Muscle layer of colon (tissue), 2 donors: ENCODE results near the gene MAGEB4.
"Not testable (repeated sequence)": the region's sequence is repeated elsewhere in the genome, so short reads cannot be mapped to it uniquely, and the experiment has no call there.

Source experiments
- H3K27ac ChIP-seq: one replicate; pipeline ENCODE4 v1.7.0; 2013; ENCODE audit warnings: low read depth, mild to moderate bottlenecking, low read length, moderate library complexity
- H3K27me3 ChIP-seq, 2 donors: one replicate each; pipeline ENCODE4 v1.7.0; 2013; ENCODE audit warnings: low read length in 2 of 2, mild to moderate bottlenecking in 2 of 2; ENCODE audit not compliant: insufficient read depth in 2 of 2, control insufficient read depth in 1 of 2
- H3K36me3 ChIP-seq: one replicate; pipeline ENCODE4 v1.7.0; 2013; ENCODE audit warnings: mild to moderate bottlenecking, low read length; ENCODE audit not compliant: insufficient read depth
- H3K4me1 ChIP-seq: one replicate; pipeline ENCODE4 v1.7.0; 2013; ENCODE audit warnings: mild to moderate bottlenecking, low read length; ENCODE audit not compliant: insufficient read depth
- H3K4me3 ChIP-seq, 2 donors: one replicate each; pipeline ENCODE4 v1.7.0; 2013; ENCODE audit warnings: low read length in 2 of 2, low read depth in 1 of 2, mild to moderate bottlenecking in 1 of 2, moderate library complexity in 1 of 2
- H3K9ac ChIP-seq: one replicate; pipeline ENCODE4 v1.7.0; 2013; ENCODE audit warnings: low read length
- H3K9me3 ChIP-seq: one replicate; pipeline ENCODE4 v1.7.0; 2013; ENCODE audit warnings: mild to moderate bottlenecking, low read length
- donor health status: abdominal sarcoma.
- donor health status: Adenocarcinoma of cecum.

MAGEB4 gene, protein sequence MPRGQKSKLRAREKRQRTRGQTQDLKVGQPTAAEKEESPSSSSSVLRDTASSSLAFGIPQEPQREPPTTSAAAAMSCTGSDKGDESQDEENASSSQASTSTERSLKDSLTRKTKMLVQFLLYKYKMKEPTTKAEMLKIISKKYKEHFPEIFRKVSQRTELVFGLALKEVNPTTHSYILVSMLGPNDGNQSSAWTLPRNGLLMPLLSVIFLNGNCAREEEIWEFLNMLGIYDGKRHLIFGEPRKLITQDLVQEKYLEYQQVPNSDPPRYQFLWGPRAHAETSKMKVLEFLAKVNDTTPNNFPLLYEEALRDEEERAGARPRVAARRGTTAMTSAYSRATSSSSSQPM

GRCh38 chrX:30241724-30242415, at the start of gene MAGEB4:
Gene MAGEB4 (plus strand): TSS chrX:30242000. CDS start chrX:30242136, 136 bp downstream.
- Histone ChIP-seq H3K9ac (no peak within 1 kb of the TSS), H3K36me3 (no peaks in the 10 kb centered on the region), H3K27ac (no peak within 1 kb of the TSS), H3K4me3 (no peak within 1 kb of the TSS), H3K9me3 (no peaks in the 10 kb centered on the region), H3K27me3 (no peaks in the 10 kb centered on the region), H3K4me1 (no peaks in the 10 kb centered on the region)

GRCh38 chrX:30193910-30194309, 47.9 kb upstream of the MAGEB4 start:
- H3K9me3 ChIP-seq, H3K4me3 ChIP-seq, H3K4me1 ChIP-seq, H3K36me3 ChIP-seq, H3K27ac ChIP-seq, H3K9ac ChIP-seq, H3K27me3 ChIP-seq: not testable (repeated sequence)

DNA sequence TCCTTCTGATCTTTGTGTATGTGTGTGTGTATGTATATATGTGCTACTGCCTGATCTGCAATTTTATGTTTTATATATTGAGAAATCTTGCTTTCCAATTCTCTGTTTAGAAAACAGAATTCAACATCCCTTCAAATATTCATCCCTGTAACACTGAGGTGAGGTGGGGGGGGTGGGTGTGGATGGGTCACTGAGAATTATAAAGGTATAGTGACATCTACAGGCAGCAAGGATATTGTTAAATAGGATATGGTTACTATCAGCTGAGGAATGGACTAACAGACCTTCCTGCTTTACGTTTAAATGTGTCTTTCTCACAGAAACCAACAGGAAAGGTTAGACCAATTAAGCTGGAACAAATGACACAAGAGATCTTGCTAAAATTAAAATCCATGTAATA, 45.5 kb upstream of the MAGEB4 start:
- Histone ChIP-seq H3K27me3 (no peaks in the 10 kb centered on the region), H3K4me1 (no peaks in the 10 kb centered on the region), H3K9me3 (no peaks in the 10 kb centered on the region)

GRCh38 chrX:30212172-30212571, 29.6 kb upstream of the MAGEB4 start:
- Histone ChIP-seq H3K4me3 (no peak overlapping the region), H3K9ac (no peak overlapping the region), H3K4me1 (no peaks in the 10 kb centered on the region), H3K9me3 (no peaks in the 10 kb centered on the region), H3K36me3 (no peaks in the 10 kb centered on the region), H3K27me3 (no peaks in the 10 kb centered on the region), H3K27ac (no peak overlapping the region)

More for the DNA sequence above, 45.5 kb upstream of the MAGEB4 start:
- H3K36me3 ChIP-seq, result no peaks in the 10 kb centered on the region
- no peak overlapping the region for H3K4me3 ChIP-seq
- no peak overlapping the region for H3K27ac ChIP-seq
- no peak overlapping the region for H3K9ac ChIP-seq

GRCh38 chrX:30215357-30215843, 26.4 kb upstream of the MAGEB4 start, which contains the start of gene MAGEB2:
Gene MAGEB2 (plus strand): TSS chrX:30215563. CDS start chrX:30218581, 3,018 bp downstream.
- H3K9me3 ChIP-seq, result no peaks in the 10 kb centered on the region
- H3K27me3 ChIP-seq, result no peaks in the 10 kb centered on the region

GRCh38 chrX:30217465-30217864, 24.3 kb upstream of the MAGEB4 start:
- H3K4me3 ChIP-seq, result no peak overlapping the region
- no peaks in the 10 kb centered on the region for H3K36me3 ChIP-seq
- H3K4me1 ChIP-seq, result no peaks in the 10 kb centered on the region
- no peaks in the 10 kb centered on the region for H3K9me3 ChIP-seq
- H3K9ac ChIP-seq, result no peak overlapping the region
- H3K27ac ChIP-seq, result no peak overlapping the region
- no peaks in the 10 kb centered on the region for H3K27me3 ChIP-seq

More at GRCh38 chrX:30215357-30215843, 26.4 kb upstream of the MAGEB4 start, which contains the start of gene MAGEB2:
- Histone ChIP-seq H3K4me1 (no peaks in the 10 kb centered on the region), H3K9ac (no peak within 1 kb of the TSS), H3K36me3 (no peaks in the 10 kb centered on the region), H3K27ac (no peak within 1 kb of the TSS), H3K4me3 (no peak within 1 kb of the TSS)

- no peak overlapping the region for H3K4me3 ChIP-seq
- H3K4me1 ChIP-seq, result no peaks in the 10 kb centered on the region
- no peaks in the 10 kb centered on the region for H3K36me3 ChIP-seq
- H3K9me3 ChIP-seq, result no peaks in the 10 kb centered on the region
- no peaks in the 10 kb centered on the region for H3K27me3 ChIP-seq
- H3K27ac ChIP-seq, result no peak overlapping the region
- no peak overlapping the region for H3K9ac ChIP-seq
These were observed 22.4 kb upstream of the MAGEB4 start for GRCh38 chrX:30219372-30219771.

- Histone ChIP-seq H3K27me3 (no peaks in the 10 kb centered on the region), H3K9me3 (no peaks in the 10 kb centered on the region), H3K4me3 (no peak overlapping the region), H3K9ac (no peak overlapping the region), H3K4me1 (no peaks in the 10 kb centered on the region), H3K27ac (no peak overlapping the region), H3K36me3 (no peaks in the 10 kb centered on the region)
These were observed 21.1 kb upstream of the MAGEB4 start for GRCh38 chrX:30220661-30221060.

- Histone ChIP-seq H3K9ac (no peak overlapping the region), H3K27ac (no peak overlapping the region), H3K36me3 (no peaks in the 10 kb centered on the region)
These were observed 17.3 kb upstream of the MAGEB4 start for GRCh38 chrX:30224536-30224935.

GRCh38 chrX:30228526-30228925, 13.3 kb upstream of the MAGEB4 start:
- Histone ChIP-seq H3K9me3 (no peaks in the 10 kb centered on the region), H3K4me3 (no peak overlapping the region), H3K27me3 (no peaks in the 10 kb centered on the region), H3K9ac (no peak overlapping the region), H3K4me1 (no peaks in the 10 kb centered on the region), H3K27ac (no peak overlapping the region), H3K36me3 (no peaks in the 10 kb centered on the region)

More at GRCh38 chrX:30224536-30224935, 17.3 kb upstream of the MAGEB4 start:
- H3K4me3 ChIP-seq, result no peak overlapping the region
- no peaks in the 10 kb centered on the region for H3K4me1 ChIP-seq
- H3K27me3 ChIP-seq, result no peaks in the 10 kb centered on the region
- H3K9me3 ChIP-seq, result no peaks in the 10 kb centered on the region

GRCh38 chrX:30230395-30230794, 11.4 kb upstream of the MAGEB4 start, which contains the start of gene MAGEB3:
Gene MAGEB3 (plus strand): TSS chrX:30230657. CDS start chrX:30235925, 5,268 bp downstream.
- Histone ChIP-seq H3K4me1 (no peaks in the 10 kb centered on the region), H3K36me3 (no peaks in the 10 kb centered on the region), H3K27me3 (no peaks in the 10 kb centered on the region), H3K27ac (no peak within 1 kb of the TSS), H3K4me3 (no peak within 1 kb of the TSS), H3K9ac (no peak within 1 kb of the TSS), H3K9me3 (no peaks in the 10 kb centered on the region)
